Lower leg skin (tissue), 3 donors: ENCODE results near the gene PCDHGB2.

ENCODE experiments used
- CTCF ChIP-seq, 3 donors: fragments of 450-650 bp; IDR thresholded peaks; one replicate each; pipeline ENCODE4 v1.5.1; 2016; ENCODE audit warnings: antibody characterized with exemption in 3 of 3, mild to moderate bottlenecking in 3 of 3, moderate library complexity in 2 of 3
- POLR2A ChIP-seq, 2 donors: fragments of 450-650 bp; IDR thresholded peaks; one replicate each; pipeline ENCODE4 v1.6.1; 2016 to 2017; ENCODE audit warnings: antibody characterized with exemption in 2 of 2, mild to moderate bottlenecking in 1 of 2, moderate library complexity in 1 of 2

- TF ChIP-seq CTCF (IDR thresholded peaks at IDR 0.05) (no peak), POLR2A (IDR thresholded peaks at IDR 0.05) (no peak)
Measured at GRCh38 chr5:141319202-141319601, 40.6 kb upstream of the PCDHGB2 start.
